WTC11 (cell line): ENCODE measurements around the gene ARSB. TPM values are rescaled to one million over a fixed set of nuclear protein-coding genes. Genes with fewer than 3 reads are reported as not detected.

Source experiments
- ATAC-seq: fragments of 200-7000 bp; cut with Tn5 transposase; 2 replicates; pipeline ENCODE4 v1.10.0; 2021; ENCODE audit warnings: mild to moderate bottlenecking, moderate library complexity
- CTCF ChIA-PET: fragments of 300-600 bp; sonication (Branson Sonifier 250); formaldehyde crosslinking; loops from one replicate; lab custom pipeline; 2021; ENCODE audit warnings: antibody characterized with exemption; lab: Charles Lee
- POLR2A ChIA-PET: fragments of 350-600 bp; sonication (Branson Sonifier 250); formaldehyde crosslinking; loops from one replicate; lab custom pipeline; 2021; ENCODE audit warnings: antibody characterized with exemption; lab: Charles Lee
- DNase-seq: peaks from one replicate; pipeline ENCODE4 v3.0.0; 2021; ENCODE audit warnings: low spot score
- H3K27ac Mint-ChIP-seq: 2 replicates; pipeline ENCODE4 v1.8.0; 2021; ENCODE audit warnings: mixed read lengths
- H3K27me3 Mint-ChIP-seq: 2 replicates; pipeline ENCODE4 v1.8.0; 2021; ENCODE audit warnings: low read depth, mild to moderate bottlenecking, moderate library complexity, mixed read lengths
- H3K36me3 Mint-ChIP-seq: 2 replicates; pipeline ENCODE4 v1.8.0; 2021; ENCODE audit warnings: mixed read lengths
- H3K4me1 Mint-ChIP-seq: 2 replicates; pipeline ENCODE4 v1.8.0; 2022; ENCODE audit warnings: mixed read lengths
- H3K4me3 Mint-ChIP-seq: 2 replicates; pipeline ENCODE4 v1.8.0; 2021; ENCODE audit warnings: mild to moderate bottlenecking, moderate library complexity, mixed read lengths
- H3K9me3 Mint-ChIP-seq: 2 replicates; pipeline ENCODE4 v1.8.0; 2021; ENCODE audit warnings: mixed read lengths
- AFF4 ChIP-seq: sonication (generic); formaldehyde crosslinking; IDR thresholded peaks from 2 replicates; pipeline ENCODE4 v1.8.1; 2023; ENCODE audit warnings: mild to moderate bottlenecking, missing genetic modification reagents, borderline replicate concordance
- AR ChIP-seq: fragments of 250-450 bp; sonication (Bioruptor Pico); IDR thresholded peaks from 2 replicates; pipeline ENCODE4 v1.9.0; 2021; ENCODE audit warnings: mild to moderate bottlenecking
- ARID4B ChIP-seq: sonication (generic); formaldehyde crosslinking; IDR thresholded peaks from 2 replicates; pipeline ENCODE4 v1.8.0; 2023; ENCODE audit warnings: missing genetic modification reagents, mild to moderate bottlenecking, borderline replicate concordance
- CDX4 ChIP-seq: fragments of 250-450 bp; sonication (Bioruptor Pico); IDR thresholded peaks from 2 replicates; pipeline ENCODE4 v1.9.0; 2021; ENCODE audit warnings: moderate library complexity, mild to moderate bottlenecking, inconsistent platforms, borderline replicate concordance
- E2F1 ChIP-seq: sonication (generic); formaldehyde crosslinking; IDR thresholded peaks from 2 replicates; pipeline ENCODE4 v1.8.0; 2022; ENCODE audit warnings: mild to moderate bottlenecking, missing genetic modification reagents
- E2F5 ChIP-seq: sonication (generic); formaldehyde crosslinking; IDR thresholded peaks from 2 replicates; pipeline ENCODE4 v1.8.1; 2022; ENCODE audit warnings: mild to moderate bottlenecking, moderate library complexity, missing genetic modification reagents
- ELF4 ChIP-seq: sonication (generic); formaldehyde crosslinking; IDR thresholded peaks from 2 replicates; pipeline ENCODE4 v1.8.1; 2022; ENCODE audit warnings: low read depth, mild to moderate bottlenecking, moderate library complexity, missing genetic modification reagents
- HMGA2 ChIP-seq: fragments of 250-450 bp; sonication (Bioruptor Pico); IDR thresholded peaks from 2 replicates; pipeline ENCODE4 v1.4.0; 2021; ENCODE audit warnings: mild to moderate bottlenecking, moderate library complexity
- IRF1 ChIP-seq: sonication (generic); formaldehyde crosslinking; IDR thresholded peaks from 2 replicates; pipeline ENCODE4 v1.8.0; 2023; ENCODE audit warnings: missing genetic modification reagents
- IRF2 ChIP-seq: sonication (generic); formaldehyde crosslinking; IDR thresholded peaks from 2 replicates; pipeline ENCODE4 v1.8.0; 2022; ENCODE audit warnings: low read depth, missing genetic modification reagents, borderline replicate concordance
- JAZF1 ChIP-seq: fragments of 250-450 bp; sonication (Bioruptor Pico); IDR thresholded peaks from 2 replicates; pipeline ENCODE4 v1.9.0; 2021; ENCODE audit warnings: moderate library complexity, mild to moderate bottlenecking, inconsistent platforms
- NR3C1 ChIP-seq: sonication (generic); formaldehyde crosslinking; conservative IDR thresholded peaks from 2 replicates; pipeline ENCODE4 v1.8.1; 2023; ENCODE audit warnings: low read depth, mild to moderate bottlenecking, missing genetic modification reagents
- PRRX2 ChIP-seq: fragments of 250-450 bp; sonication (Bioruptor Pico); IDR thresholded peaks from 2 replicates; pipeline ENCODE4 v1.8.0; 2021; ENCODE audit warnings: mild to moderate bottlenecking
- RELA ChIP-seq: sonication (generic); formaldehyde crosslinking; IDR thresholded peaks from 2 replicates; pipeline ENCODE4 v1.8.1; 2022; ENCODE audit warnings: missing genetic modification reagents, mild to moderate bottlenecking, borderline replicate concordance
- ZMAT4 ChIP-seq: fragments of 250-450 bp; sonication (Bioruptor Pico); IDR thresholded peaks from 2 replicates; pipeline ENCODE4 v1.9.0; 2021; ENCODE audit warnings: mild to moderate bottlenecking
- ZNF121 ChIP-seq: sonication (generic); formaldehyde crosslinking; IDR thresholded peaks from 2 replicates; pipeline ENCODE4 v1.8.0; 2023; ENCODE audit warnings: missing genetic modification reagents
- ZNF416 ChIP-seq: fragments of 250-450 bp; sonication (Bioruptor Pico); IDR thresholded peaks from 2 replicates; pipeline ENCODE4 v1.9.0; 2021; ENCODE audit warnings: mild to moderate bottlenecking, inconsistent platforms
- ZNF423 ChIP-seq: fragments of 250-450 bp; sonication (Bioruptor Pico); IDR thresholded peaks from 2 replicates; pipeline ENCODE4 v2.1.2; 2022; ENCODE audit warnings: mild to moderate bottlenecking, moderate library complexity
- total RNA-seq: library from RNA; stranded (reverse); gene quantifications from 3 replicates; pipeline ENCODE4 v1.2.3, GENCODE V29; 2021

The ARSB gene
- total RNA-seq, 1 experiment from 2014 or later: 9.7 TPM

- TF ChIP-seq NR3C1 (CRISPR knock-in tag) (no peak), ZMAT4 (CRISPR knock-in tag) (no peak), ELF4 (no peak), ZNF416 (no peak), ARID4B (CRISPR knock-in tag) (no peak), E2F1 (CRISPR knock-in tag) (no peak), ZNF423 (CRISPR knock-in tag) (no peak), ZNF121 (CRISPR knock-in tag) (no peak), AFF4 (CRISPR knock-in tag) (no peak), E2F5 (CRISPR knock-in tag) (no peak), HMGA2 (CRISPR knock-in tag) (no peak), IRF2 (CRISPR knock-in tag) (no peak), RELA (CRISPR knock-in tag) (no peak), PRRX2 (CRISPR knock-in tag) (no peak), CDX4 (CRISPR knock-in tag) (no peak), AR (CRISPR knock-in tag) (no peak), JAZF1 (CRISPR knock-in tag) (no peak), IRF1 (no peak)
- CTCF ChIA-PET: no interaction called here
- Mint-ChIP-seq H3K4me1 (no peaks in the 10 kb centered on the region), H3K36me3 (no peaks in the 10 kb centered on the region), H3K27ac (no peak overlapping the region), H3K9me3 (no peaks in the 10 kb centered on the region), H3K27me3 (no peaks in the 10 kb centered on the region), H3K4me3 (no peak overlapping the region)
- no peak for DNase-seq
- no peak for ATAC-seq
- POLR2A ChIA-PET: no interaction called here
These were observed 20.0 kb upstream of the ARSB start for GRCh38 chr5:79005151-79005550.
